ENCODE measurements around the gene HMX1.

The HMX1 gene

GRCh38 chr4:8828869-8829268, 42.8 kb downstream of the HMX1 start:
- TF ChIP-seq CTCF (IDR thresholded peaks at IDR 0.05; ENCODE audit: insufficient read depth, low read depth, low read length, missing control alignments) = no peak
- no peak for DNase-seq (ENCODE audit: low read depth)
- no peak overlapping the region for H3K4me3 ChIP-seq (ENCODE audit: low read length)

- DNase-seq (ENCODE audit: low read depth) = no peak
- no peak for TF ChIP-seq CTCF (IDR thresholded peaks at IDR 0.05; ENCODE audit: insufficient read depth, low read depth, low read length, missing control alignments)
- H3K4me3 ChIP-seq (ENCODE audit: low read length) = no peak overlapping the region
Measured at GRCh38 chr4:8821151-8821950, 50.3 kb downstream of the HMX1 start.

GRCh38 chr4:8820178-8821102, 51.2 kb downstream of the HMX1 start:
- DNase-seq (ENCODE audit: low read depth) = no peak
- TF ChIP-seq CTCF (IDR thresholded peaks at IDR 0.05; ENCODE audit: insufficient read depth, low read depth, low read length, missing control alignments) = no peak
- no peak overlapping the region for H3K4me3 ChIP-seq (ENCODE audit: low read length)

- no peak for TF ChIP-seq CTCF (IDR thresholded peaks at IDR 0.05; ENCODE audit: insufficient read depth, low read depth, low read length, missing control alignments)
- no peak overlapping the region for H3K4me3 ChIP-seq (ENCODE audit: low read length)
- no peak for DNase-seq (ENCODE audit: low read depth)
Measured at GRCh38 chr4:8819473-8820177, 52.0 kb downstream of the HMX1 start.

- DNase-seq (ENCODE audit: low read depth) = no peak
- TF ChIP-seq CTCF (IDR thresholded peaks at IDR 0.05; ENCODE audit: insufficient read depth, low read depth, low read length, missing control alignments) = no peak
- H3K4me3 ChIP-seq (ENCODE audit: low read length) = no peak overlapping the region
Measured at GRCh38 chr4:8819019-8819418, 52.6 kb downstream of the HMX1 start.

GRCh38 chr4:8818063-8818881, 53.4 kb downstream of the HMX1 start:
- DNase-seq (ENCODE audit: low read depth) = no peak
- TF ChIP-seq CTCF (IDR thresholded peaks at IDR 0.05; ENCODE audit: insufficient read depth, low read depth, low read length, missing control alignments) = no peak
- no peak overlapping the region for H3K4me3 ChIP-seq (ENCODE audit: low read length)
